Measurements from ENCODE around the gene SLC30A4.
A peak's percentile ranks its signal among the peaks of the same experiment; 100 is the strongest.

SLC30A4 gene

DNA sequence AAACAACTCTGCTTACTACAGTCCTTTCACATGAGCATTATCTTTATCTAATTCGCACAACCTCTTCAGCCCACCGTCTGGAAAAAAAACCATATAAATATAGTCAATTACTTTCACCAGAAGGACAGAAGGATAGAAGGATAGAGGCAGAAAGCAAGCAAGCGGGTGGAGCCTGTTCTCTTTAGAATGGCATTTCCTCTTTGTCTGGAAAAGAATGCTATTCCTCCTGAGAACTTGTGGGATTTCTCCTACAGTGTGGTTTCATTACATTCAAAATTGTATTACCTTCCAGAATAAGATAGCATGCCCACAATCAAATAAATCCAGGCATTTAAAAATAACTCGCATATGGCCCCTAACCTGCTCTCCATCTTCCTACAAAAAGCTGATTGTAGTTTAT is 23.1 kb downstream of the SLC30A4 start:
- DNase-seq, result no peak

DNA sequence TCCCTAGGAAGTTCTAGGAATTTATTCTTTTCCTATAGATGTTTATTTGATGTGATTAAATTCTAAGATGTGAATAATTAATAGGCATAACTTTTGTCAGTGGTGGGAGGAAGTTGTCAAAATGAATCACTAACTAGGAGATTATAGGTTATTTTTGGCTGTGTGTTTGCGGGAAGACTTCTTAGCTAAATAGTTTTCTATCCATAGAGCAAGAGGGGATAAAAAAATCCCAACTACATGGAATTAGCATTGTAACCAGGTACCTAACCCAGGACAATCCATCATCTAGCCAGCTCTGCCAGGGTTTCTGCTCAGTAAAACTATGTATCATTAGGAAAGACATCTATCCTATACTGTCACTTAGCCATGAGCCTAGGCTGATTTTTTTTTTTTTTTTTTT is 23.9 kb downstream of the SLC30A4 start:
- DNase-seq, result no peak

DNA sequence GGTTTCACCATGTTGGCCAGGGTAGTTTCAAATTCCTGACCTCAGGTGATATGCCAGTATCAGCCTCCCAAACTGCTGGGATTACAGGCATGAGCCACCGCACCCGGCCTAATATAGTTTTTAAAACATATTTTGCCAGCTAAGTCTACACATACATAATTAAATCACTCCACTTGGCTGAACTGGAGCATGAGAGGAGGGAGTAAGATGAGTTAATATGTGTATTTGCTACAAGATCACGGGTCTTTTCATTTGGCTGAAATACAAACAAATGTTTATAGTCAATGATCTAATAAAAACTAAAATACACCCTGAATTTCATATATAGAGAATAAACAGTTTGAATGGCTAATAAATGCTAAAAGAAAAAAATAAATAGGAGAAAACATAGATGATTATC is 25.3 kb downstream of the SLC30A4 start:
- no peak for DNase-seq

DNA sequence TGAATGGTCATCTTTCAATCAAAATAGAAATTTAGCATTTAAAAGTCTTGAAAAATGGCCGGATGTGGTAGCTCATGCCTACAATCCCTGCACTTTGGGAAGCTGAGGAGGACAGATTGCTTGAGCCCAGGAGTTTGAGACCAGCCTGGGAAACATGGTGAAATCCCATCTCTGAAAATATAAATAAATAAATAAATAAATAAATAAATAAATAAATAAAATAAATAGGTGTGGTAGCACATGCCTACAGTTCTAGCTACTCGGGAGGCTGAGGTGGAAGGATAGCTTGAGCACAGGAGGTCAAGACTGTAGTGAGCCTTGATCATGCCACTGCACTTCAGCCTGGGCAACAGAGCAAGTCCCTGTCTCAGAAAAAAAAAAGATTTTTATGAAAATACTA is 25.9 kb downstream of the SLC30A4 start:
- no peak for DNase-seq

DNA sequence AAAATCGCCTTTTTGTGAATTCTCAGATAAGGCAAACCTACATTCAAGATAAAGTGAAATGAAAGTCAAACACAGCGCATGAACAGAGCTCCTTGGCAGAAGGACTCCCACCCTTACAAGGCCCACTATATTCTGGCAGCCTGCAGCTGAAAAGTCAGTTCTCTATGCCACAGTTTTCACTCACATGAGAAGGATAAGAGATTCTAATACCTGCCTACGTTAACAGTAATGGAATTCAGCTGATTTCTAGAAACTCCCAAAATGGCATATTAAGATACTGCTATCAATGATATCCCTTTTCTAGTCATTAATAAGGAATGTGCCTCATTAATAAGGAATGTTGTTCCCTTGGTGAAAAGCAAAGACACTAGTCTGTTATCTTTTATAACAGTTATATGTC is 27.0 kb downstream of the SLC30A4 start:
- no peak for DNase-seq

DNA sequence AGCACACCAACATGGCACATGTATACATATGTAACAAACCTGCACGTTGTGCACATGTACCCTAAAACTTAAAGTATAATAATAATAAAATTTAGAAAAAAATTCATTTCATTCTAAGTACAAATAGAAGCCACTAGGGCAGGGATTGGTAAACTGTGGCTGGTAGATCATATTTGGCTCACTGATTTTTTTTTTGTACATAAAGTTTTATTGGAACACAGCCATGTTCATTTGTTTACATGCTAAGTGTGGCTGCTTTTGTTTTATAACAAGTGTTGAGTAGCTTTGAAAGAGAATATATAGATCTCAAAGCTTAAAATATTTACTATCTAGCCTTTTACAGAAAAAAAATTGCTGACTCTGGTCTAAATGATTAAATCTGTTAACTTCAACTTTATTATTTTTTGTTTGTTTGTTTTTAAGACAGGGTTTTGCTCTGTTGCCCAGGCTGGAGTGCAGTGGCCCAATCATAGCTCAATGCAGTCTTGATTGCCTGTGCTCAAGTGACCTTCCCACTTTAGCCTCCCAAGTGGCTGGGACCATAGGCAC is 32.8 kb downstream of the SLC30A4 start:
- no peak for DNase-seq

DNA sequence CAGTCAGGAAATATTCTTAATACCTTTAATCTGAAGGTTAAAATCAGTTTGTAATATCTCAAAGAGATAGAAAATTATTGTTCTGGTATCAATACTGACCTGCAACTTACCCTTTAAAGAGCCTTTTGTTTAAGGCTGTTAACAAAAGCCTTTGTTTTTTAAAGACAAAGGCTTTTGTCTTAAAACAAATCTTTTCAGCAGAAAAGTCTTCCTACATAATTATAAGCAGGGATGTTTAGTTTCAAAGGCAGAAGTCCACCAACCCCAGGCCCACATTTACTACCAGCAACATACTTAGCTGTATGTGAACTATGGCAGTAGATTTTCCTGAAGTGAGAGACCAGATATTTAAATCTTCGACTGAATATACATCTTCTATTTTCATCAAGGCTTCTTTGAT is 36.2 kb downstream of the SLC30A4 start:
- no peak for DNase-seq

DNA sequence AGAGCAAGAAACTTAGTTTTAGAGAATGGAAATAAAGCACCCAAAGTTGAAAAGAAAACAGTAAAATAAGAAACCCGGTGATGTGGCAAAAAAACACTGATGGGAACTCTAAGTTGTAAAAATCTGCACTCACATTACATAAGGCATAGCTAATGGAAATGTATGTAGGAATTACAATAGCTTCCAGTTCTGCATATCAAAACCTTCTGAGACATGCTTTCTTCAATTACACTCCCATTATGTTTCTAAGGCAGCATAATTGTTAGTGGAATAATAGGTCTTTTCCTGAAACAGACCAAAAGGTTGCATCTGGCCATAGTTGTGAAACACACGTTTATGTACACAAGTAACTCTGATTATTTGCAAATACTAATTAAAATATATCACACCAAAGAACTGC is 41.4 kb downstream of the SLC30A4 start:
- DNase-seq, result no peak

DNA sequence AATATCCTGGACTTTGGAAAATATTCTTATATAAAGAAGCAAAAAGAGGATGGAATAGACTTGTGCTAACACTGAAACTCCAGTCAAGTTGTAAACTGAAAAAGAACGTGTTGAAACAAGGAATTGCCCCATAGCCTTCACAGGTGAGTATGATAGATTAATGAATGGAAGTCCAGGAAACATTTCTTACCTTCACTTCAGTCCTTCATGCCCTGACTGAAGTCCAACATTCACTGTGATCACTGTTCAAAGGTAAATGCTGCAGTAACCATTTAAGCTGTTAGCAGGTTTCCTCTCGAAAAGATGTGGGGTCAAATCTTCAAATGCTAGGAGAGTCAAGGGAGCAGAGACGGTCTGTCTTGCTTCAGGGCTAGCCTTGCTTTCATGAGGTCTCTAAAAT is 46.1 kb downstream of the SLC30A4 start:
- no peak for DNase-seq

DNA sequence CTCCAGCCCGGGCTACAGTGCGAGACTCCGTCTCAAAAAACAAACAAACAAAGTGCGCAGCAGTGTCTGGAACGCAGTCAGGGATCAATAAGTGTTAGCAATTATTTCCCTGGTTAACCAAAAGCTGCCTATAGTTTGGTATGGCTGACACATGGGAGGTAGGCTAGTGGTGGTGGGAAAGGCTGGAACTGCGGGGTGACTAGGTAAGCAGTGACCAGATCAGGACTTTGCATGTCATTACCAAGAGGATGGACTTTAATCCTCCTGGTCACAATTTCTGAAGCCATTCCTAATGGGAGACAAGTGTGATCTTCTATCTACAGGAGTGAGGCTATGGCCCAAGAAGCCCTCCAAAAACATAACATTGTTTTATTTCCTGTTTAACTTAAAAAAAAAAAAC is 47.8 kb downstream of the SLC30A4 start:
- no peak for DNase-seq

DNA sequence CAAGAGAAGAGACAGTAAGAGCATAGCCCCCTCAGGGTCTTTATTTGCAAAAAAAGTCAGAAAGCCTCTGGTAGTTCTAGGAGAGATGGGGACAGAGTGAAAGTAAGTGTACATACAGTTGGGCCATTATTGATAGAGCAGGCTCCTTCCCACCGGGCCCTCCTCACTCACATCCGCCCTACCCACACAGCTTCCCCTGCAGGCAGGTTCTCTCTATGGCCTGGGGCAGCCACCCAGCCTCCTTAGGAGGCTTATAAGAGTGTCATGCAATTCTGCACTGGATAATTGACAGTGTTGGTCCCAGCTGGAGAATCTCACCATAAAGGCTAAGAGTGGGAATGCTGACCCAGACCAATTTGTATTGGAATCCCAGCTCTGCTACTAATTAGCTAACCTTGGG is 49.5 kb downstream of the SLC30A4 start:
- no peak for DNase-seq

DNA sequence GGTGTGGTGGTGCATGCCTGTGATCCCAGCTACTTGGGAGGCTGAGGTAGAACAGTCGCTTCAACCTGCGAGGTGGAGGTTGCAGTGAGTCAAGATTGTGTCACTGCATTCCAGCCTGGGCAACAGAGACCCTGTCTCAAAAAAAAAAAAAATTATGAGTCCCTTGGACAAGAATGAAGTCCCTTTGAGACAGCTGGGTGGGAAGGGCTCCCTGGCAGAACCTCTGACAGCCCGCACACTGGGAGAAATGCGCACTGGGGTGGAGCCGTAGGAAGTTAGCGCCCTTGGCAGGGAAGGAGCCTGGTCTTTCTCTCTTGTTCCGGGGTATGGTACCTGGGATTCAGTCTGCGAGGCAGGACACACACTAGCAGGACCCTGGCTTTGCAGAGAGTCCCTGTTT is 51.4 kb downstream of the SLC30A4 start:
- DNase-seq, result no peak

DNA sequence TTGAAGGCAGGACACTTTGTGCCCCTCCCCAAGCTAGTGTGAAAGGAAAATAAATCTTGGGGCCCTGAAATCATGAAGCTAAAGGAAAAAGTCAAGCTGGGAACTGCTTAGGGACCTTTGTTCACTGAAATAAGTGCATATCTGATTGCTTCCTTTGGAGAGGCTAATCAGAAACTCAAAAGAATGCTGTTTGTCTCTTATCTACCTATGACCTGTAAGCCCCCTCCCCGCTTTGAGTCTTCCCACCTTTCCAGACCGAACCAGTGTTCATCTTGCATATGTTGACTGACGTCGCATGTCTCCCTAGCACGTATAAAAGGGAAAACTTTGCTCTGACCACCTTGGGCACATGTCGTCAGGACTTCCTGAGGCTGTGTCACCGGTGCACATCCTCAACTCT is 53.1 kb downstream of the SLC30A4 start:
- no peak for DNase-seq

DNA sequence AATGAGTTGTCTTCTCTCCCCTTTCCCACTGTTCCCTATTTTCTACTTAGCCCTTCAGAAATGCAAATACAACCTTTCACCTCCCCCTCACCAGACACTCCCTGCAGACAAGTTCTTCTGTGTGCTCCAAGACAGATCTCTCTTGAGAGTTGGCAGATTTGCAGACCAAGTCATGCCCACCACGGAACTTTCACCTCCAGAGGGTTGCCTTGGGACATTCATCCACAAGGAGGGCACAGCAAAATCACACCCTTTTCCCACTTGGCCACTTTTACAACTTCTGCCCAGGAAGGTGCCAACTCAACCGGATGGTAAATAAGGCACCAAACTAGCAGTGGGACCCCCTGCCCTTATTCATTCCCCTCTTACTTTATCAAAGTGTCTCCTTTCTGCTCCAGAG is 53.5 kb downstream of the SLC30A4 start:
- DNase-seq, result no peak

DNA sequence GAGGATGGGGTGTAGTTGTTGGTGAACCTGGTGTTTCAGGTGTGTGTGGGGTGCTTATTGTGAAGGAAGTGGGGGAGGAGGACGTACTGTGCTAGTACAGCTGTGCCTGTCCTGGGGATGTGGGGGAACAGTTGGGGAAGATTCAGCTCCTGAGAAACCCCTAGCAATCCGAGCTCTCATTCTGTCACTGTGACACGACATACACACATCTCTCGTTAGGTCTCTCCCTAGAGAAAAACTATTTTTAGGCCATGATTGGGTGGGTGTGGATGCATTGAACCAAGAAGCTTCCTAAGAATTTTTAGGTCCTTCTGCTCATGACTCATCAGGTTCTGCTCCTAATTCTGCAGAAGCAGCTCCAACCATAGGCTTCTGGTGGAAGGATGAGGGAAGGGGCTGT is 54.3 kb downstream of the SLC30A4 start:
- no peak for DNase-seq

DNA sequence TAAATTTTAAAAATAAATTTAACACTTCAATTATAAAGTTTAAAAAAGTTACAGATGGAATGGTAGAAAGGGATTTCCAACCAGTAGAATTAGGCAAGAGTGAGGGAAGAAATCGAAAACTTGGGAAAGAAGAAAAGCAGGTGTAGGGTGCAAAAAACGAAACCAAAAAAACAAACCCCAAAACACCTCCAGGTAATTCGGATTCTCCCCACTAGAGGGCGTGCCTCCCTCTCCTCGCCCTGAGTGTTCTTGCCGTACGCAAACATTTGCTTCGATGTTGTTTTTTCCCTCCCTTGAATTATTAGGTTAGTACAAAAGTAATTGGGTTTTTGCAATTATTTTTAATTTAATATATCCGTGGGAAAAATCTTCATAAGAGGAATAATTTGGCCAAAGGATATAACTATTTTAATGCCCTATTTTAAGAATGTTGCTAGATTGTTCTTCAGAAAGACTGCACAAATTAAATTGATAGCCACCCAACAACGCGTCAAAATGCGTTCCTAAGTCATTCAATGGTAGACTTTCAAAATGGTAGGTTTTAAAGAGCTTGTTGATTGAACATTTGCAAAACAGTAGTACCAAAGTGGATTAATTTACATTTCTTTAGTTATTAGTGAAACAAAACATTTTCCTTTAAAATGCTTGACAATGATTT is 63.7 kb downstream of the SLC30A4 start:
- no peak for DNase-seq

DNA sequence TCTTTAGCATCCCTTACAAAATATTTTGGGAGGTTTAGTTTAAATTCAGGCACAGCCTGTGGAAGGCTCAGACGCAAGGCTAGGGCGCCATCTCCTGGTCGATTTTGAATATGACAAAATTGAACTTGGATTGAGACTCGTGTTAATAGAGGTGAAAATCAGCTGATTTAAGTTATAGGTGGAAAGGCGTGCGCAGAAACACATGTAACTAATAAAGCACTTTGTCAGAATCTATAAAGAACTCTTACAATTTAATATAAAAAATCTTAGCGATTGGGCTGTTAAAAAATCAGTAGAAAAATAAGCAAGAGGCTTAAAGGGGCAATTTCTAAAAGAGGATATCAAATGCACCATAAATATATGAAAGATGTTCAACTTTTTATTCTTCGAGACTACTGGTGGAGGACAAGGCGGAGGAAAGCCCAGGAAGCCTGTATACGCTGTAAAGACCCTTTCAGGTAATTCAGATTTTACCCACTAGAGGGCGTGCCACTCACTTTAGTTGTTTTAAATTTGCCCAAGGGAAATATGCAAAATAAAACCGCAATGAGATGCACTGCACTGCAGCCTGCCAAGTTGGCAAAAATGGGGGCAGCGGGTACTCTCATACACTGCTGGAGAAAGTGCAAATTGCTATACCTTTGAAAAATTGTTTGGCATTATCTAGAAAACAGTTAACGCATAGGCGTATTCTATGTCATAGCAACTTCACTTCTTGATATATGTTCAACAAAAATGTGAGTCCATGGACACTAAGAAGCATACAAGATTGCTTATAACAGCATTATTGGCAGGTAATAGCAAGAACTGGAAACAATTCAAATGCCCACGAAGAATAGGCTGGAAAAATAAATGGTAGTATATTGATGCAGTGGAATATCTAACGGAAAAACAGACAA is 64.7 kb downstream of the SLC30A4 start:
- DNase-seq, result peak; percentile 57

DNA sequence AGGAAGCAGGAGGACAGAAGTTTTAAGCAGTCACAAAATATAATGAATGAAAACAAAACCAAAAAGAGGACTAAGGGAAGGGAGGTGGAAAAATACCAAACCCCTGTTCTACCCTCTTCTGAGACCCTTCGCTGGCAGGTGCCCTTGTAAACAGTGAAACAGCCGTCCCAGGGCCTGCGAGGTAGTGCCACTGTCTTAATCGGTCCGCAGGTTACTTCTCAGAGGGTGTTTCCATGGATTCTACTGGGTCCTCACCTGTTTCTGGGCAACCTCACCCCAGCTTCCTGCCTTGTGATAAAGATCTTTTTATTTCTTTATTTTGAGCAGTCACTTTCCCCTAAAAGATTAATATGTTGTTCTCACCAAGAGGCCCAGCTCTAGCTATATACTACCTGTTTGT is 65.3 kb downstream of the SLC30A4 start:
- DNase-seq, result no peak

DNA sequence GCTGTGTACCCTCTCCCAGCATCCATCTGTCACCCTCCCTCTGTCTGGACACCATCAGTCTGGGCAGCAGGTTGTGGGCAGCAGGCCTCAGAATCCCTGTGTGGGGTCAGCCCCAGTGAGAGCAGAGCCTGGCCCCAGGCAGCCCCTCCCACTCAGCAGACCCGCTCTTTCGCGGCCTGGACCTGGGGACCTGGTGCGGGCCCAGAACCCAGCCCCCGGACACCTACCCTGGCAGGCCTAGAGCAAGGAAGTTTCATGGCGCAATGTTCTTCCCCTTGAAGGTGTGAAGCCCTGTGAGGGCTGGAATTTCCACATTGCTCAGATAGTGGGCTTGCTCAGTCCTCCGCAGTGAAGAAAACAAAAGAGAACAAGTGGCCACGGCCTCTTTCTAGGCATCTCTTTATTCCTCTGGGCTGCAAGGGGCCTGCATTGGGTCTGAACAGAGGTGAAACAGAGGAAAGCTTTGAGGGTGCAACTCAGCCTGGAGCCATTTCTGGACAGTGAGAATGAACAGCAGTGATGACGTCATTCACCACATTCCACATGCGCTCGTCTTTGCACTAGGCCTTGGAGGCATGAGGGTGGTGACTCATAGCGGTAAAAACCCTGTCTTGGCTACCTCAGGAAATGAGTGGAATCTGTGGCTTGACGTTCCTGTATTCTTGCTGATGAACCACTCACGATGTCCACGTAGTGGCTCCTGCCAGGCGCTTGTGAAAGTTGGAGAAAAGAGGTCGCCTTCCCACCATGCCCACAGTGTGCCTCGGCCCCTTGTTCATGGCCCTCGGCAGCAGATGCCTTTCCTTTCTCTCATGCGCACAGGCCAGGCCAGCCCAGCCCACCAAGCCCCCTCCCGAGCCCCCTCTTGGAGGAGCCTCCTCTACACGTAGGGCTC is 66.1 kb downstream of the SLC30A4 start:
- DNase-seq, result no peak

DNA sequence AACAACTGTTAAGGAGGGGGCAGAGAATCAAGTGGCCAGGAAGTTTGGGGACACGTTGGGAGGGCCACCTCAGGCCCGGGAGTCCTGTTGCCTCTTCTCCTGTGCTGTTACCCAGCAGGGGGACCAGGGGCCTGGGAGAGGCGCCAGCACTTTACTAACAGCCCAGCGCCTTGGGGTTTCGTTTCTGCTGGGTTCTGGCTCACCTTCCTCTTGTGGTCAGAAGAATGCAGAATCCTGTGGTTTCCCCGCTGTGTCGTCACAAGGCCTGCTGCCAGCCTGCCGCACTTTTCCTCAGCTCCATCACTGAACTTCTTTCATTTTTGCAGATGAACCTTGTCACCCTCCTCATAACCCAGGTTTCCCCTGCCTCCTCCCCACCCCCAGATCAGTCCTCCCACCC is 67.7 kb downstream of the SLC30A4 start:
- DNase-seq, result no peak

DNA sequence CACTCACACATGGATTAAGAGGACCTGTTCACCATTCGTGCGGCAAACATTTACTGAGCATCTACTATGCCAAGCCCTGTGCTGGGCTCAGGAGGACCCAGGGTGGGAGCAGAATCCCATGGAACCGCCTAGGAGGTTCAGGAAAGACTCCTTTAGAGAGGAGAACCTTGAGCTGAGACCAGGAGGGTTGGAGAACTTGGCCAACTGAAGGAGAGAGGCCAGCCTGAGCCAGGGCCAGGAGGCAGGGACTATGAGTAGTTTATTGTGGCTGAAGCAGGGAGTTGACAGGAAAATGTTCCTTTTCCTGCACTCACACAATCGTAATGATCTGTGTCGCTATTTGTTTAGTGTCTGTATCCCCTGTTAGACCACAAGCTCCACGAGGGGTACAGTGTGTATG is 71.3 kb downstream of the SLC30A4 start:
- DNase-seq, result no peak

DNA sequence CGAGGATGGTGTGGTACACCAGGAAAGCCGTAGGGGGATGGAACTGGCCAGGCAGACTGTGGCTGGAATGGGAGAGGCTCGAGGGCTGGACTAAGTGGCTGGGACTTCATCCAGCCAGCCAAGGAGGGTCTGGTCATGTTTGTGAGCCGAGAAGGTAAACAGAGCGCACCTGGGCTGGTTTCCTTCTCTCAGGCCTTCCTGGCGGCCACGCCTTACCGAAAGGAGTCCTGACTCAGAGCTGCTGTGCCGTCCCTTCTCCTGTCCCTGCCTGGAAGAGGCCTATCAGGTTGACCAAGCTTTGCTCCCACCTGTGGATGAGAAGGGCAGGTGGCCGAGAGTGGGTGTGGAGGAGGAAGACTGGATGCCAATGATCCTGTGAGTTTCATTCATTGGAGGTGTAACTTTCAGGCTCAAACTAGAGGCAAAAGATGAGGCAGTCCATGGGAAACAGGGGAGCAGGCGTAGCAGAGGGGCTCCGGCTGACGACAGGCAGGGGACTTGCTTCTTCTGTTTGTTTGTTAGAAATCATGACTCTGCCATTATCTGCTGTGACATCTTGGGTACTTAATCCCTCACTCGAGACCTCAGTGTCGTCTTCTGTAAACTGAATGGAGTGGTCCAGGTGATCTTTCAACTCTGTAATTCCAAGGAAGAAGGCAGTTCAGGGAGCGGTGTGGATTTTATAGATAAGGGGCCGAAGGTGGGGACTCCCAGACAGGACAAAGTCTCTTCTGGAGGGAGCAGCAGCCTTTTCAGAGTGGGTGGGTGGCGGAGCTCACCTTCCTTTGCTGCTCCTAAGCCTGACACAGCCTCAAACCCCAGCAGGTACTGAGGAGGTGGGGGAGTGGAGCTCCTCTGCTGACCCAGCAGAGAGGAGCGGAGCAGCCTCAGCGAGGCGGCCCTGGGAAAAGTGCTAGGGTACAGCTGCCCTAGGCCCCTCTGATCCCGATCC is 72.4 kb downstream of the SLC30A4 start:
- no peak for DNase-seq

Measured in DMS 273 treated with DMSO at 0.1 percent for 48 hours (cell line).